ENCODE data around the gene AP4E1.

DNA sequence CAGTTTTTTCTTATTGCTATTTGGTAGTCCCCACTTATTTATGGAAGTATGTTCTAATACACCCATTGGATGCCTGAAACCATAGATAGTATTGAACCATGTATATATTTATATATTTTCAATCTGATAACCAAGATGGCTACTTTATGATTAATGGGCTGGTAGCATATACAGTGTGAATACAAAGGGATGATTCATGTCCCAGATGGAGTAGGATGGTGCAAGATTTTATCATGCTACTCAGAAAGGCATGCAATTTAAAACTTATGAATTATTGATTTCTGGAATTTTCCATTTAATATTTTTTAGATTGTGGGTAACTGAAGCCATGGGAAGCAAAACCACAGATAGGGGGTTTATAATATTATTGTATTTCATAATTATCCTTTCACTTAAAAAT lies 35.2 kb downstream of the AP4E1 start:
- TF ChIP-seq FOXM1 (IDR thresholded peaks at IDR 0.05; ENCODE audit: borderline replicate concordance) = no peak
- no peak for TF ChIP-seq HDGF (IDR thresholded peaks at IDR 0.05; ENCODE audit: borderline replicate concordance)
- TF ChIP-seq BHLHE40 (IDR thresholded peaks at IDR 0.05; ENCODE audit: borderline replicate concordance) = no peak
- TF ChIP-seq NFRKB (IDR thresholded peaks at IDR 0.05) = no peak
- no peak for TF ChIP-seq ELF4 (IDR thresholded peaks at IDR 0.05)
- TF ChIP-seq LEF1 (IDR thresholded peaks at IDR 0.05; ENCODE audit: borderline replicate concordance) = no peak
- no peak for TF ChIP-seq TARDBP (IDR thresholded peaks at IDR 0.05)
- TF ChIP-seq L3MBTL2 (conservative IDR thresholded peaks at IDR 0.05) = no peak
- TF ChIP-seq SP1 (IDR thresholded peaks at IDR 0.05) = no peak
- TF ChIP-seq PKNOX1 (IDR thresholded peaks at IDR 0.05) = no peak
- no peak for TF ChIP-seq FOXA1 (IDR thresholded peaks at IDR 0.05)
- TF ChIP-seq FOXK2 (IDR thresholded peaks at IDR 0.05) = no peak
- TF ChIP-seq ZNF384 (IDR thresholded peaks at IDR 0.05) = no peak
